GM21528 (cell line): ENCODE measurements around the gene MYB.
"Not testable (repeated sequence)": the region's sequence is repeated elsewhere in the genome, so short reads cannot be mapped to it uniquely, and the experiment has no call there.

Experiments used
- ATAC-seq: cut with Tn5 transposase; IDR thresholded peaks from one replicate; pipeline ENCODE4 v1.9.1; 2021; ENCODE audit warnings: mild to moderate bottlenecking, moderate library complexity; ENCODE audit not compliant: unreplicated experiment, low FRiP score

MYB gene

DNA sequence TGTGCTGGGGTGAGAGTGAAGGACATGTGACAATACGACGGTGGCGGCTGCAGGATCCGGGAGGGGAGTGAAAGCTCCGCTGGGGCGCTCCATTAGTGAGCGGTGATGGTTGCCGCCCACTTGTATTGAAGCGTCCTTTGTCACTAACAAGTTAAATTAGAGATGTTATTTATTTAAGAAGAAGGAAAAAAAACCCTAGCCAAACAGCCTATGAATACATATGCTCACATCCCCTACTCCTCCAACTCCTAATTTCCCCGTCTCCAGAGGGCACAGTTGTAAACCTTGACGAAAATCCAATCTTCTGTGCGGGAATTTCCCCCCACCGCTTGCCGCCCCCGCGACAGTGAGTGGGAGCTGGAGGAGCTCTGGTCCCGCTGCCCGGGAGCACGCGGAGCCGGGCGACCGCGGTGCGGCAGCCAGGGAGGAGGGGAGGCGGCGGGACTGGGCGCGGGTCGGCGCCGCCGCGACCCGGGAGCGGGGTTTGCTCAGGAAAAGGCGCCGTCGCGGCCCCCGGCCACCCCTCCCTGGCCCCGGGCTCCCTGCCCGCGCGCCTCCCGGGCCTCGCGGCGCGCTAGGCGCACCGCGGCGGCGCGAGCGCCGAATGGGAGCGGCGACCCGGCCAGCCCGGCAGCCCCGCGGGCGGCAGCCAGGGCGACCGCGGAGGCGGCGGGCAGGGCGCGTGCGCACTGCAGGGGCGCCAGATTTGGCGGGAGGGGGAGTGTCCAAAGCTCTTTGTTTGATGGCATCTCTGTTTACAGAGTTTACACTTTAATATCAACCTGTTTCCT lies at the start of gene MYB:
Gene MYB (plus strand): TSS at position 767 of the 791 bp plus-strand sequence. CDS start 206 bp downstream, outside the sequence.
- ATAC-seq, result peak; percentile 38

DNA sequence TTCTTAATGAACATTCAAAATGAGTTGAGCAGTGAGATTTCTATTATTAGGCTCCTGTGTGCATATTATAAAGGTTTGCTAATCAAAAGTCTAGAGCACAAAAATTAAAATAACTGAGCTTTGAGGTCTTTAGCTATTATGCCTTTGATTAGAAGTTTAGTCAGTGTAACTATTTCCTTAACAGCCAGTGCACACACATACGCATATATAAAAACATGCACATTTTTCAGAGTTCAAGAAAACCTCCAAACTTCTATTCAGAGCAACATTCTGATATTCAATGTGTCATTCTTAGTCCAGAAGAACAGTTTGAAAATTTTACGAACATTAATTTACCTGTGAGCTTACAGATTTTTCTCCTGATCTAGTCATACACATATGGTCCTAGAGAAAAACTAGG lies 48.3 kb upstream of the MYB start:
- ATAC-seq, result no peak

GRCh38 chr6:135135835-135136234 lies 45.3 kb upstream of the MYB start:
- ATAC-seq, result no peak

DNA sequence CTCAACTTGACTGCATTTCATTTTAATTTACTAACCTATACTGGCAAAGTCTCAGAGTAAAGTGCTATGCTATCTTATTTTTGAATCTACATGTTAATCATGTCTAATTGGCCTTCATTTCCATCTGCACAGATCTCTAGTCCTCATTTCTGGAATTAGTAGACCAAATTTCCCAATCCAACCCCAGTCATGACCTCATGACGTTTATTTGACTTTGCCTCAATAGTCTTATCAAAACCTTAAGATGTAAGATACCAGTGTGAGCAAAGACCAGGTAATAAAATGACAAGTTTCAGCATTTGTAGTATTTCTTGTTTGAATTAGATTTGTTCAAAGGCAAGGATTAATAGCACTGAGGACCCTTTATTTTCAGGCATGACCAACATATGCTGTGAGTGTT lies 43.3 kb upstream of the MYB start:
- ATAC-seq, result no peak

GRCh38 chr6:135141182-135141581 lies 39.9 kb upstream of the MYB start:
- no peak for ATAC-seq

- no peak for ATAC-seq
Measured at GRCh38 chr6:135141728-135142127, 39.4 kb upstream of the MYB start.

DNA sequence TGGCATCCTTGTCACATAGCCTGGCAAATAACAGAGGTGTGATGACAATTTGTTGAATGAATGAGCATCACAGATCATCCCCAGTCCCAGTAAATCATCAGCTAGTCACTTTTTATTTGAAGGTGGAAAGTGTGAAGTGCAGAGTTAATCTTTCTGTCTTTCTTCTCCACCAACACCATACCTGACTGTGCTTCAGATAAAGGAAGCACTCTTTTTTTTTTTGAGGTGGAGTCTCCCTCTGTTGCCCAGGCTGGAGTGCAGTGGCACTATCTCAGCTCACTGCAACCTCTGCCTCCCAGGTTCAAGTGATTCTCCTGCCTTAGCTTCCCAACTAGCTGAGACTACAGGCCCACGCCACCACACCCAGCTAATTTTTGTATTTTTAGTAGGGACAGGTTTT lies 38.9 kb upstream of the MYB start:
- ATAC-seq, result not testable (repeated sequence)

DNA sequence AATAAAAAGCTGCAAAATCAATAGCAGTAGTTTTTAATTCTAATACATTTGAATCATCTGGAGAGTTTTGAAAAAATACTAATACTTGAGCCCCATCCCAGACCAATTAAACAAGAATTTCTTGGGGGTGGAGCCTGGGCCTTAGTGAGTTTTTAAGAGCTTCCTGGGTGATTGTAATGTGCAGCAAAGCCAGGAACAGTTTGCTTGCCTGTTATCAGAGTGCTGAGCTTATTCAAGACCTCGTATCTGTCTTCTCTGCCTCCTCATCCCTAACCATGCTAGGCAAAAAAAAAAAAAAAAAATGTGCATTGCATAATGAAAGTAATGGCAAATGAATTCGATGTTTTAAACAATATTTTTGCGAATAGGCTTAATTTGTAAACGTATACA lies 36.4 kb upstream of the MYB start:
- ATAC-seq, result no peak

- no peak for ATAC-seq
Measured at GRCh38 chr6:135145063-135145800, 35.9 kb upstream of the MYB start.

- ATAC-seq, result no peak
Measured at GRCh38 chr6:135146162-135146934, 34.8 kb upstream of the MYB start.

GRCh38 chr6:135147637-135148592 lies 33.2 kb upstream of the MYB start:
- ATAC-seq, result no peak

- no peak for ATAC-seq
Measured at GRCh38 chr6:135148889-135149288, 32.2 kb upstream of the MYB start.

DNA sequence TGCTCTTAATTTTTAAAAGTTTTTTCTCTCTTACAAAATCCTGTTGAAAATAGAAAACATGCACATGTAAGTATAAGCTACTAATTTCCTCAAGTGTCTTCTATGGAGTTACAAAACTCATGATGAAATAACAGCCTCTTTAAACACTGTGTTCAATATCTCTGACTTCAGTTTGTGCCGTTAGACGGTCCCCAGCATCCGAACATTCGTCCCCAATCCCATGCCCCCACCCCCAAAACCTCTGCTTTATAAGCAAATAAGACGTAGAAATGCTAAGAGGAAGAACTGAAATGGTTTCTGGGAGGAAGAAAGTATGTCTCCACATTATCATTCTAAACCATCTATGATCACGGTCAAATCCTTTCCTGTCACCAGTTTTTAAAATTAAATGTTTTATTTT lies 31.7 kb upstream of the MYB start:
- no peak for ATAC-seq

DNA sequence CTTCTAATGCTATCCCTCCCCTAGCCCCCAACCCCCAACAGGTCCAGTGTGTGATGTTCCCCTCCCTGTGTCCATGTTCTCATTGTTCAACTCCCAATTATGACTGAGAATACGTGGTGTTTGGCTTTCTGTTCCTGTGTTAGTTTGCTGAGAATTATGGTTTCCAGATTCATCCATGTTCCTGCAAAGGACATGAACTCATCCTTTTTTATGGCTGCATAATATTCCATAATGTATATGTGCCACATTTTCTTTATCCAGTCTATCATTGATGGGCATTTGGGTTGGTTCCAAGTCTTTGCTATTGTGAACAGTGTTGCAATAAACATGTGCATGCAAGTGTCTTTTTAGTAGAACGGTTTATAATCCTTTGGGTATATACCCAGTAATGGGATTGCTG lies 30.6 kb upstream of the MYB start:
- ATAC-seq, result not testable (repeated sequence)

DNA sequence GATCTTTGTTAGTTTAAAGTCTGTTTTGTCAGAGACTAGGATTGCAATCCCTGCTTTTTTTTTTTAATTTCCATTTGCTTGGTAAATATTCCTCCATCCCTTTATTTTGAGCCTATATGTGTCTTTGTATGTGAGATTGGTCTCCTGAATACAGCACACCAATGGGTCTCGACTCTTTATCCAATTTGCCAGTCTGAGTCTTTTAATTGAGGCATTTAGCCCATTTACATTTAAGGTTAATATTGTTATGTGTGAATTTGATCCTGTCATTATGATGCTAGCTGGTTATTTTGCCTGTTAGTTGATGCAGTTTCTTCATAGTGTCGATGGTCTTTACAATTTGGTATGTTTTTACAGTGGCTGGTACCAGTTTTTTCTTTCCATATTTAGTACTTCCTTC lies 27.0 kb upstream of the MYB start:
- not testable (repeated sequence) for ATAC-seq

GRCh38 chr6:135158397-135158796 lies 22.7 kb upstream of the MYB start:
- ATAC-seq, result no peak

- ATAC-seq, result no peak
Measured at GRCh38 chr6:135159531-135159930, 21.6 kb upstream of the MYB start.

DNA sequence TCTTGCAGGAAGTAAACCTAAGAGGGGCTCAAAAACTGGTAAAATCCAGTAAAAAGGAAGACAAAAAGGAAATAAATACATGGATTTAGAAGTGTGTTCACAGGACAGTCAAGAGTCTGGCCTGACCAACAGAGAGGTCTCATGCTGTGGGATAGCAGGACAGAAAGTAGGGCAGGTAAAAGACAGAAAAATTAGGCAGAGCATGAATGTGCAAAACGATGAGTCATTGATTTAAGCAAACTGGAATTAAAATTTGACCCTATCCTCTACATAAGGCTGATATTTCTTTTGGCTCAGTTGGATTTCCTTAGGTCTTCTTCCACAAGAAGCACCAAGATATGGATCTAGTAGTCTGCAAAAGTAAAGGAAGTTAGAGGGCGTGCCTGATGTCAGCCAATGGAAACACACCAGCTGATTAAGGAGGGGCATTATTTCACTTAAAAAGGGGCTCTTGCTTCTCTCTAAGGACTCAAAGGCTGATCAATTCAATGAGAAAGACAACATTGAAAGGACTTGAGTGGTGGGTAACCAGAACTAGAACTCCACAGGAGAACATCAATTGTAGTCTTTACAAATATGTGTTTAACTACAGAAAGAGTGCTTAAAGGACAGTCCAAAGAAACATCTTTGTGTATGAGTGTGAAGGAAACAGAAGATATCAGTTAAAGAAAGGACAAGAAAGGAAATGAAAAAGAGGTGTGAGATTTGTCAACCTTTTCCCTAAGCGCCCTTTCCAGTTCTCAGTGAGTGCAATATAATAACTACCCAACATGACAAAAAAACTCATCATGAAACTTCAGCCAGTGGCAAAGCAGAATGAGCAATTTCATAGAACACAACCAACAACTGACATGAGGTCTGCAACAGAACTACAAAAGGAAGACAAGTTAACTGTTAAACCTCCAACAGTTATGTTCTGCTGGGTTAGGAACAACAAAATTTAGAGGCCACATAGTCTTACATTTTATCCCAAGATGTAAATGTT lies 19.4 kb upstream of the MYB start:
- no peak for ATAC-seq
